Thyroid gland (tissue), 4 donors: Measurements from ENCODE around the gene ERICH6. TPM values are rescaled to one million over a fixed set of nuclear protein-coding genes. Genes with fewer than 3 reads are reported as not detected.

Source experiments
- DNase-seq, 2 donors: peaks; one replicate each; pipeline ENCODE4 v3.0.0-alpha.2; 2019
- H3K27ac ChIP-seq, 3 donors: fragments of 200-600 bp; sonication (generic); 1 replicate in 2 of 3; 2 replicates in 1 of 3; pipeline ENCODE4 v1.5.1; 2016 to 2019; ENCODE audit warnings: mild to moderate bottlenecking in 1 of 3, moderate library complexity in 1 of 3
- H3K27me3 ChIP-seq: fragments of 200-600 bp; sonication (generic); one replicate; pipeline ENCODE4 v1.5.1; 2019
- H3K36me3 ChIP-seq, 2 donors: fragments of 200-600 bp; sonication (generic); one replicate each; pipeline ENCODE4 v1.5.1; 2016 to 2019
- H3K4me1 ChIP-seq, 2 donors: fragments of 200-600 bp; sonication (generic); one replicate each; pipeline ENCODE4 v1.5.1; 2017 to 2019
- H3K4me3 ChIP-seq, 3 donors: fragments of 200-600 bp; sonication (generic); replicated peaks in 1 of 3; 1 replicate in 2 of 3; 2 replicates in 1 of 3; pipeline ENCODE4 v1.5.1; 2016; ENCODE audit warnings: mild to moderate bottlenecking in 1 of 3
- H3K9me3 ChIP-seq: fragments of 200-600 bp; sonication (generic); one replicate; pipeline ENCODE4 v1.5.1; 2017
- CTCF ChIP-seq, 6 experiments: fragments of 200-600 bp in 3 of 6; fragments of 450-650 bp in 3 of 6; sonication (generic) in 3 of 6; IDR thresholded peaks; one replicate each; pipeline ENCODE4 v1.5.1; 2016 to 2019; ENCODE audit warnings: antibody characterized with exemption in 6 of 6, mild to moderate bottlenecking in 2 of 6, inconsistent platforms in 1 of 6, moderate library complexity in 1 of 6
- POLR2A ChIP-seq, 2 donors: fragments of 450-650 bp; IDR thresholded peaks; one replicate each; pipeline ENCODE4 v1.6.1; 2017; ENCODE audit warnings: antibody characterized with exemption in 2 of 2, mild to moderate bottlenecking in 2 of 2, moderate library complexity in 1 of 2
- WGBS, 2 donors: methylation state at CpG; one replicate each; pipeline ENCODE4 v1.1.5; 2017; 5-methylcytosine and 5-hydroxymethylcytosine counted together
- intact Hi-C: fragments of 100-400 bp; cut with DNase I; formaldehyde crosslinking; loops from one replicate; pipeline ENCODE4 v1.15.1; 2023
- total RNA-seq, 4 donors: library from RNA; depleted of rRNA; stranded (reverse); fragments of >200 nt; gene quantifications; one replicate each; pipeline ENCODE4 v1.2.3, GENCODE V29; 2016

ERICH6 gene
- total RNA-seq, 4 donors from 2014 or later = 0.11 to 0.27 TPM; not detected in 2

DNA sequence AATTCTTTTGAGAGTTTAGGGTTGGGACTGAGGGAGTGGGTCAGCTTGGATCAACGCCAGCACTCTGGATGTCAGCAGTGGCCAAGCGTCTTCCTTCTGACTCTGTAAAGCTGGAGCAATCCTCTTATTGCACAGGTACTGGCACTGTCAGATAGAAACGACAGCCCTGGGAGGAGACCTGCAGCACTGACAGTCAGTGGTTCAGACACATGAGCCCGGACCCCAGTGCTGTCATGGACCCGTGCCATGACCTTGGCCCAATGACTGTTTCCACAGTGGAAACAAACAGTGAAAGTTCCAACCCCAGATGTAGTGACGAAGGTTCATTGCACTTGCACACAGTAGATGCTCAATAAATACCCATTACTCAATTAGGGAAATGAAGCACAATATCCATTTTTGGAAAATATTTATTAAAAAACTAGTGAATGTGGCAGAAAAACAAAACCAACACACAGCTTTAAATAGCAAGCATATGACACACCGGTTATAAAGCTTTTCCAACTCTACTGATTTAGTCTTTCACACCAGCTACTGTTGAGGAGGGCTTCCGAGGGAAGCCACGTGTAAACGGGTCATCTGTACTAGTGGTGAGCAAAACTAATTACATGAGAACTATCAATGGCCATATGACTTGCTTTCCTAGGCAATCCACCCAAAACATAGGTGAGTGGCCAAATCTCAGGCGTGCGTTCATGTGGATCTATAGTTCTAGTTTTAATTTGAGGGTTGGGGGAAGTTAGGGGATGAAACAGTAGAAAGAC lies 37.2 kb upstream of the ERICH6 start:
- no peak overlapping the region for H3K4me3 ChIP-seq
- peaks cover 0 to 4% of the 10 kb centered on the region in 2 donors for H3K36me3 ChIP-seq
- intact Hi-C loops = no loop called here
- no peaks in the 10 kb centered on the region for H3K9me3 ChIP-seq
- no peak for TF ChIP-seq CTCF (IDR thresholded peaks at IDR 0.05)
- TF ChIP-seq POLR2A (IDR thresholded peaks at IDR 0.05) = no peak
- H3K4me1 ChIP-seq = peaks cover 6 to 31% of the 10 kb centered on the region in 2 donors
- WGBS, 2 donors = 78 to 83% methylated on average over 12 of the region's 12 CpGs
- H3K27ac ChIP-seq = no peak overlapping the region
- no peaks in the 10 kb centered on the region for H3K27me3 ChIP-seq
- no peak for DNase-seq

DNA sequence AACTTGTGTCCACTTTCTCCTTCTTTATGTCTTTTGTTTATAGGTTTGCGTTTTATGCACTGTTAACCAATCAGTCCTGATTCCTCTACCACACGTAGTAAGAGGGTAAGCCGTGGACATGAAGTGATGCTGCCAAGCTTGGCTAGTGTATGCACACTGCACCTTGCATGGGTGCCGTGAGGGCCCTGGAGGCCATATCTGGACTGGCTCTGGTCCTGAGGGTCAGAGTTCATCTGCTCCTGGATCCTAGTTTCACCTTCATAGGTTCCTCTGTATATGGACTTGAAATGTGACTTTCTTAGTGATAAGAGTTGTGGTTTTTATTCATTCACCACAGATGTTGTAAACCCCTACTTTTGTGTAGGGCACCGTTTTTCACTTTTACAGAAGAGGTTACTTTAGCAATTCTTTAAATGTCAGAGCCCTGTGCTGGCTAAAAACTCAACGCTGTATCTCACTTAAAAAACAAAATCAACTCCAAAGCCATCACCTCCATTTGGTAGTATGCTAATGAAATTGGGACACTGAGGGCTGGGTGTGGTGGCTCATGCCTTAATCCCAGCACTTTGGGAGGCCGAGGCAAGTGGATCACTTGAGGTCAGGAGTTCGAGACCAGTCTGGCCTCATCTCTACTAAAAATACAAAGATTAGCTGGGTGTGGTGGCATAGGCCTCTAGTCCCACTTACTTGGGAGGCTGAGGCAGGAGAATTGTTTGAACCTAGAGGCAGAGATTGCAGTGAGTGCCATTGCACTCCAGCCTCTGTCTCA lies 36.3 kb upstream of the ERICH6 start:
- intact Hi-C loops = no loop called here
- Histone ChIP-seq H3K4me3 (no peak overlapping the region), H3K4me1 (peaks cover 6 to 31% of the 10 kb centered on the region in 2 donors), H3K27me3 (no peaks in the 10 kb centered on the region), H3K9me3 (no peaks in the 10 kb centered on the region), H3K36me3 (peaks cover 0 to 4% of the 10 kb centered on the region in 2 donors), H3K27ac (no peak overlapping the region)
- no peak for DNase-seq
- no peak for TF ChIP-seq POLR2A (IDR thresholded peaks at IDR 0.05)
- TF ChIP-seq CTCF (IDR thresholded peaks at IDR 0.05) = no peak
- 90 to 91% methylated on average over 8 of the region's 8 CpGs for WGBS, 2 donors

DNA sequence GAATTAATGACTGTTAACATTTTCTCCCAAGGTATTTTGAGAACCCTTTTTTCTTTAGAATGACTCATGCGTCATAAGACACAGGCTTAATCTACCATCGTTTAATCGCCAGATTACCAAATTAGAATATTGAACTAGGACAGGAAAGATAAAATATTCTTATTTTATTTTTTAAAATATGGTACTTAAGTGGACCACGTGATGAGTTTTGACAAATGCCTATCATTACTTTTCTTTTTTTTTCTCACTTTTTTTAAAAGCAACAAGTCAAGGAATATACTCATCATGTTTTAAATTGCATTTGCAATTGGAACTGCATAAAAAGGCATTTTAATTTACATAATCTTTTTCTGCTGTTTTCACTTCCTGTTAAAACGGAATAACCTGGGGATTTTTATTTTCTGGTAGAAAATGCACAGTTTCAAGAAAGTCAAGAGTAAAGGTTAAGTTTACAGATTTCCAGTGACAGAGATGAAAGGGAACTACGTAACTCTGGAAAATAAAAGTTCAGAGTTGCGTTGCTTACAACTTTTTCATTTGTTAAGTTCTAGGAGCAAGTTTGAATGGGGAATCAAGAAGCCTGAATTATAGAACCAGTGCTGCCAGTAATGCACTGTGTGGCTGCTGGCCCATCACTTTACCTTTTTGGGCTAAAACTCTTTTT lies 35.6 kb upstream of the ERICH6 start:
- peaks cover 0 to 4% of the 10 kb centered on the region in 2 donors for H3K36me3 ChIP-seq
- no peak for TF ChIP-seq POLR2A (IDR thresholded peaks at IDR 0.05)
- H3K27me3 ChIP-seq = no peaks in the 10 kb centered on the region
- intact Hi-C loops = no loop called here
- WGBS, 2 donors = 86 to 89% methylated on average over 7 of the region's 7 CpGs
- H3K4me3 ChIP-seq = no peak overlapping the region
- no peak for DNase-seq
- no peaks in the 10 kb centered on the region for H3K9me3 ChIP-seq
- no peak overlapping the region for H3K27ac ChIP-seq
- peaks cover 6 to 26% of the 10 kb centered on the region in 2 donors for H3K4me1 ChIP-seq

GRCh38 chr3:150738688-150739087 lies 35.0 kb upstream of the ERICH6 start:
- 36 to 55% methylated on average over 4 of the region's 4 CpGs for WGBS, 2 donors
- Histone ChIP-seq H3K27me3 (no peaks in the 10 kb centered on the region), H3K27ac (no peak overlapping the region)

More at GRCh38 chr3:150738688-150739087, 35.0 kb upstream of the ERICH6 start:
- Histone ChIP-seq H3K4me3 (no peak overlapping the region), H3K9me3 (no peaks in the 10 kb centered on the region), H3K36me3 (peaks cover 0 to 4% of the 10 kb centered on the region in 2 donors), H3K4me1 (peaks cover 6 to 24% of the 10 kb centered on the region in 2 donors)
- TF ChIP-seq POLR2A (IDR thresholded peaks at IDR 0.05) = no peak
- TF ChIP-seq CTCF (IDR thresholded peaks at IDR 0.05) = no peak
- no peak for DNase-seq
- intact Hi-C loops = no loop called here
